H9 (cell line): ENCODE data around the gene SARS1. TPM values are rescaled to one million over a fixed set of nuclear protein-coding genes. Genes with fewer than 3 reads are reported as not detected.

ENCODE experiments used
- DNase-seq: peaks from one replicate; pipeline ENCODE4 v3.0.0-alpha.2; 2017
- H2AFZ ChIP-seq: one replicate; pipeline ENCODE4 v1.6.1; 2013; ENCODE audit warnings: mild to moderate bottlenecking, low read length, control low read depth, moderate library complexity
- H2AK5ac ChIP-seq: 2 replicates; pipeline ENCODE4 v1.6.1; 2013; ENCODE audit warnings: low read length, control low read depth, mixed read lengths; ENCODE audit not compliant: insufficient read length
- H2BK120ac ChIP-seq: one replicate; pipeline ENCODE4 v1.6.1; 2013; ENCODE audit warnings: low read depth, mild to moderate bottlenecking, low read length, control low read depth, inconsistent platforms; ENCODE audit not compliant: poor library complexity, severe bottlenecking
- H2BK12ac ChIP-seq: 2 replicates; pipeline ENCODE4 v1.6.1; 2013; ENCODE audit warnings: low read length, control low read depth, mixed read lengths, low read depth; ENCODE audit not compliant: insufficient read length
- H2BK15ac ChIP-seq: 2 replicates; pipeline ENCODE4 v1.6.1; 2013; ENCODE audit warnings: low read depth, low read length, control low read depth
- H2BK20ac ChIP-seq: one replicate; pipeline ENCODE4 v1.6.1; 2013; ENCODE audit warnings: low read depth, mild to moderate bottlenecking, low read length, control low read depth, inconsistent platforms; ENCODE audit not compliant: poor library complexity, severe bottlenecking
- H2BK5ac ChIP-seq: 2 replicates; pipeline ENCODE4 v1.6.1; 2013; ENCODE audit warnings: low read length, control low read depth, mixed read lengths; ENCODE audit not compliant: insufficient read length
- H3K14ac ChIP-seq: 2 replicates; pipeline ENCODE4 v1.6.1; 2013; ENCODE audit warnings: low read length, control low read depth; ENCODE audit not compliant: insufficient read depth
- H3K18ac ChIP-seq: 2 replicates; pipeline ENCODE4 v1.6.1; 2013; ENCODE audit warnings: low read depth, mild to moderate bottlenecking, mixed read lengths, low read length, control low read depth; ENCODE audit not compliant: insufficient read length
- H3K23ac ChIP-seq: 2 replicates; pipeline ENCODE4 v1.6.1; 2013; ENCODE audit warnings: low read length, control low read depth, mixed read lengths, low read depth; ENCODE audit not compliant: insufficient read length
- H3K23me2 ChIP-seq: 2 replicates; pipeline ENCODE4 v1.6.1; 2013; ENCODE audit warnings: low read depth, mild to moderate bottlenecking, mixed read lengths, low read length, control low read depth; ENCODE audit not compliant: insufficient read length, poor library complexity, severe bottlenecking
- H3K27ac ChIP-seq: 2 replicates; pipeline ENCODE4 v1.5.1; 2013; ENCODE audit warnings: low read length, control low read depth, mixed read lengths, low read depth; ENCODE audit not compliant: insufficient read length
- H3K27me3 ChIP-seq: 2 replicates; pipeline ENCODE4 v1.6.1; 2013; ENCODE audit warnings: low read length, control low read depth, inconsistent platforms; ENCODE audit not compliant: insufficient read depth
- H3K4ac ChIP-seq: 2 replicates; pipeline ENCODE4 v1.6.1; 2013; ENCODE audit warnings: low read depth, mild to moderate bottlenecking, control low read depth, inconsistent platforms, low read length, moderate library complexity
- H3K4me1 ChIP-seq: 2 replicates; pipeline ENCODE4 v1.6.1; 2013; ENCODE audit warnings: low read length, control low read depth, inconsistent platforms; ENCODE audit not compliant: insufficient read depth
- H3K4me2 ChIP-seq: 2 replicates; pipeline ENCODE4 v1.6.1; 2013; ENCODE audit warnings: low read length, control low read depth, mixed read lengths; ENCODE audit not compliant: insufficient read length, insufficient read depth
- H3K56ac ChIP-seq: 2 replicates; pipeline ENCODE4 v1.6.1; 2013; ENCODE audit warnings: low read depth, mild to moderate bottlenecking, mixed read lengths, low read length, control low read depth; ENCODE audit not compliant: insufficient read length
- H3K79me1 ChIP-seq: 2 replicates; pipeline ENCODE4 v1.6.1; 2013; ENCODE audit warnings: low read depth, mild to moderate bottlenecking, moderate library complexity, low read length, control low read depth, inconsistent platforms; ENCODE audit not compliant: insufficient read depth, poor library complexity, severe bottlenecking
- H3K79me2 ChIP-seq: 2 replicates; pipeline ENCODE4 v1.6.1; 2013; ENCODE audit warnings: low read length, control low read depth, inconsistent platforms; ENCODE audit not compliant: insufficient read depth
- H3K9ac ChIP-seq: 2 replicates; pipeline ENCODE4 v1.6.1; 2013; ENCODE audit warnings: low read length, control low read depth, mixed read lengths; ENCODE audit not compliant: insufficient read length; ENCODE audit errors: extremely low read depth
- H3K9me3 ChIP-seq: one replicate; pipeline ENCODE4 v1.6.1; 2013; ENCODE audit warnings: low read depth, low read length, inconsistent platforms; ENCODE audit not compliant: control insufficient read depth
- H3T11ph ChIP-seq: one replicate; pipeline ENCODE4 v1.6.1; 2013; ENCODE audit warnings: mild to moderate bottlenecking, low read length, control low read depth, inconsistent platforms
- H4K20me1 ChIP-seq: one replicate; pipeline ENCODE4 v1.6.1; 2013; ENCODE audit not compliant: control insufficient read depth, insufficient read length, insufficient read depth
- H4K5ac ChIP-seq: 2 replicates; pipeline ENCODE4 v1.6.1; 2013; ENCODE audit warnings: low read depth, mild to moderate bottlenecking, mixed read lengths, low read length, control low read depth; ENCODE audit not compliant: insufficient read length
- H4K8ac ChIP-seq: replicated peaks from 2 replicates; pipeline ENCODE4 v1.6.1; 2013; ENCODE audit warnings: low read length, control low read depth, mixed read lengths, low read depth; ENCODE audit not compliant: insufficient read length
- H4K91ac ChIP-seq: 2 replicates; pipeline ENCODE4 v1.6.1; 2013; ENCODE audit warnings: low read depth, mild to moderate bottlenecking, moderate library complexity, mixed read lengths, low read length, control low read depth; ENCODE audit not compliant: insufficient read length
- H3K27ac Mint-ChIP-seq, 3 experiments: 2 replicates in 2 of 3; 3 replicates in 1 of 3; pipeline ENCODE4 v1.8.0; 2020 to 2021; ENCODE audit warnings: mixed read lengths in 3 of 3, mild to moderate bottlenecking in 1 of 3, moderate library complexity in 1 of 3
- H3K27me3 Mint-ChIP-seq: 2 replicates; pipeline ENCODE4 v1.8.0; 2021; ENCODE audit warnings: low read depth, mild to moderate bottlenecking, moderate library complexity, mixed read lengths
- H3K36me3 Mint-ChIP-seq, 3 experiments: 2 replicates in 2 of 3; 3 replicates in 1 of 3; pipeline ENCODE4 v1.8.0; 2020 to 2021; ENCODE audit warnings: low read depth in 3 of 3, mixed read lengths in 3 of 3; ENCODE audit not compliant: insufficient read depth in 1 of 3
- H3K4me1 Mint-ChIP-seq, 2 experiments: 2 replicates each; pipeline ENCODE4 v1.8.0; 2020; ENCODE audit warnings: mixed read lengths in 2 of 2
- H3K4me3 Mint-ChIP-seq, 2 experiments: 2 replicates in 1 of 2; 3 replicates in 1 of 2; pipeline ENCODE4 v1.8.0; 2020 to 2021; ENCODE audit warnings: mild to moderate bottlenecking in 2 of 2, mixed read lengths in 2 of 2, moderate library complexity in 1 of 2
- H3K9me3 Mint-ChIP-seq, 2 experiments: 2 replicates in 1 of 2; 3 replicates in 1 of 2; pipeline ENCODE4 v1.8.0; 2020; ENCODE audit warnings: mild to moderate bottlenecking in 2 of 2, mixed read lengths in 2 of 2, moderate library complexity in 1 of 2
- WGBS: extraction: QIAGEN DNeasy Blood & Tissue Kit; methylation state at CpG from one replicate; pipeline ENCODE4 v1.1.7; 2013; ENCODE audit warnings: missing lambda C conversion rate, low lambda C conversion rate, mixed read lengths; ENCODE audit not compliant: insufficient read length; ENCODE audit errors: extremely low coverage; 5-methylcytosine and 5-hydroxymethylcytosine counted together
- total RNA-seq: library from RNA; stranded (reverse); gene quantifications from 2 replicates; pipeline ENCODE4 v1.2.1, GENCODE V29; 2021
- TF ChIP-seq, protein P1 (sequence below): fragments of 200-600 bp; sonication (generic); conservative IDR thresholded peaks from 3 replicates; pipeline ENCODE4 v1.8.0; 2021; ENCODE audit warnings: antibody characterized with exemption, mild to moderate bottlenecking

SARS1 gene
- total RNA-seq, 1 experiment from 2014 or later = 139 TPM

- H4K8ac ChIP-seq = no peak overlapping the region
- H4K5ac ChIP-seq = no peak overlapping the region
- H3K23me2 ChIP-seq = no peaks in the 10 kb centered on the region
- H3K27ac ChIP-seq = no peak overlapping the region
- no peak overlapping the region for H2AK5ac ChIP-seq
- Mint-ChIP-seq H3K27me3 (peaks cover 7% of the 10 kb centered on the region), H3K4me1 (peaks cover 16 to 22% of the 10 kb centered on the region in 2 experiments), H3K9me3 (no peaks in the 10 kb centered on the region), H3K4me3 (no peak overlapping the region), H3K27ac (no peak overlapping the region), H3K36me3 (no peaks in the 10 kb centered on the region)
- H3K79me1 ChIP-seq = no peaks in the 10 kb centered on the region
- no peak overlapping the region for H3K4ac ChIP-seq
- TF ChIP-seq, protein P1, sequence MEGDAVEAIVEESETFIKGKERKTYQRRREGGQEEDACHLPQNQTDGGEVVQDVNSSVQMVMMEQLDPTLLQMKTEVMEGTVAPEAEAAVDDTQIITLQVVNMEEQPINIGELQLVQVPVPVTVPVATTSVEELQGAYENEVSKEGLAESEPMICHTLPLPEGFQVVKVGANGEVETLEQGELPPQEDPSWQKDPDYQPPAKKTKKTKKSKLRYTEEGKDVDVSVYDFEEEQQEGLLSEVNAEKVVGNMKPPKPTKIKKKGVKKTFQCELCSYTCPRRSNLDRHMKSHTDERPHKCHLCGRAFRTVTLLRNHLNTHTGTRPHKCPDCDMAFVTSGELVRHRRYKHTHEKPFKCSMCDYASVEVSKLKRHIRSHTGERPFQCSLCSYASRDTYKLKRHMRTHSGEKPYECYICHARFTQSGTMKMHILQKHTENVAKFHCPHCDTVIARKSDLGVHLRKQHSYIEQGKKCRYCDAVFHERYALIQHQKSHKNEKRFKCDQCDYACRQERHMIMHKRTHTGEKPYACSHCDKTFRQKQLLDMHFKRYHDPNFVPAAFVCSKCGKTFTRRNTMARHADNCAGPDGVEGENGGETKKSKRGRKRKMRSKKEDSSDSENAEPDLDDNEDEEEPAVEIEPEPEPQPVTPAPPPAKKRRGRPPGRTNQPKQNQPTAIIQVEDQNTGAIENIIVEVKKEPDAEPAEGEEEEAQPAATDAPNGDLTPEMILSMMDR = no peak
- no peaks in the 10 kb centered on the region for H3K79me2 ChIP-seq
- H3K4me2 ChIP-seq = no peak overlapping the region
- no peaks in the 10 kb centered on the region for H3K27me3 ChIP-seq
- no peak overlapping the region for H4K91ac ChIP-seq
- H2BK15ac ChIP-seq = no peak overlapping the region
- no peak overlapping the region for H2BK120ac ChIP-seq
- no peak overlapping the region for H3T11ph ChIP-seq
- H3K18ac ChIP-seq = no peak overlapping the region
- H2BK5ac ChIP-seq = no peak overlapping the region
- no peak overlapping the region for H3K56ac ChIP-seq
- no peak overlapping the region for H3K9ac ChIP-seq
- no peaks in the 10 kb centered on the region for H3K4me1 ChIP-seq
- H2BK20ac ChIP-seq = no peak overlapping the region
- no peak overlapping the region for H3K23ac ChIP-seq
- H4K20me1 ChIP-seq = no peaks in the 10 kb centered on the region
- no peak for DNase-seq
- H2BK12ac ChIP-seq = no peak overlapping the region
- no peaks in the 10 kb centered on the region for H3K9me3 ChIP-seq
- WGBS = no CpG with 5 or more reads among the region's 8 CpGs
- no peak overlapping the region for H2AFZ ChIP-seq
- no peak overlapping the region for H3K14ac ChIP-seq
These were observed 27.0 kb upstream of the SARS1 start for GRCh38 chr1:109186733-109187086.
